K562 (cell line): ENCODE results near the gene ABHD12. TPM values are rescaled to one million over a fixed set of nuclear protein-coding genes. Genes with fewer than 3 reads are reported as not detected.

Experiments used
- ATAC-seq: fragments of 200-7000 bp; cut with Tn5 transposase; 3 replicates; pipeline ENCODE4 v1.9.1; 2020; ENCODE audit warnings: moderate library complexity
- BruUV-seq: library from RNA; stranded (reverse); fragments of 400-500 nt; replicated peaks from 2 replicates; lab custom pipeline; 2021; lab: Mats Ljungman, UMichigan
- CTCF ChIA-PET: fragments of 300-600 bp; formaldehyde crosslinking; extraction: SDS; loops from one replicate; lab custom pipeline; 2021; ENCODE audit warnings: low intra/inter-chr PET ratio; lab: Yijun Ruan, JAX
- POLR2A ChIA-PET: fragments of 300-600, 350-650 bp; sonication (Branson Sonifier 250); formaldehyde crosslinking; extraction: SDS; loops from one replicate; lab custom pipeline; 2021; ENCODE audit warnings: antibody characterized with exemption, inconsistent platforms; lab: Yijun Ruan, JAX
- DNase-seq, 4 experiments: peaks; one replicate each; pipeline versions ENCODE4 v3.0.0 to v3.0.0-alpha.2; 2011 to 2018; ENCODE audit warnings: low spot score in 3 of 4, mixed read lengths in 3 of 4; ENCODE audit errors: extremely low read depth in 1 of 4
- FAIRE-seq: peaks from 2 replicates; lab custom pipeline; 2011; peaks lifted over from hg19 to GRCh38; lab: Jason Lieb, UNC
- H2AFZ ChIP-seq: 2 replicates; pipeline ENCODE4 v1.6.0; 2011; ENCODE audit warnings: low read depth, low read length, control low read depth, inconsistent platforms
- H3K27ac ChIP-seq: fragments of 200-600 bp; 3 replicates; pipeline ENCODE4 v1.8.0; 2011; ENCODE audit warnings: low read depth, mild to moderate bottlenecking, control low read depth, inconsistent platforms, low read length, moderate library complexity, mixed read lengths; ENCODE audit errors: extremely low read depth
- H3K27me3 ChIP-seq, 2 experiments: fragments of 300-600 bp in 1 of 2; 2 replicates in 1 of 2; 3 replicates in 1 of 2; pipeline versions ENCODE4 v1.6.0 to v1.8.0; 2011; ENCODE audit warnings: inconsistent platforms in 2 of 2, low read length in 2 of 2, mild to moderate bottlenecking in 1 of 2, mixed read lengths in 1 of 2, moderate library complexity in 1 of 2; ENCODE audit not compliant: control insufficient read depth in 2 of 2, insufficient read depth in 2 of 2
- H3K36me3 ChIP-seq: fragments of 300-600 bp; 3 replicates; pipeline ENCODE4 v1.8.0; 2011; ENCODE audit warnings: mild to moderate bottlenecking, low read length, inconsistent platforms; ENCODE audit not compliant: control insufficient read depth, insufficient read depth
- H3K4me1 ChIP-seq, 2 experiments: fragments of 200-600 bp in 1 of 2; replicated peaks in 1 of 2; 2 replicates in 1 of 2; 3 replicates in 1 of 2; pipeline versions ENCODE4 v1.5.1 to v1.8.0; 2011; ENCODE audit warnings: inconsistent platforms in 2 of 2, low read length in 2 of 2, mild to moderate bottlenecking in 1 of 2, mixed read lengths in 1 of 2, moderate library complexity in 1 of 2; ENCODE audit not compliant: control insufficient read depth in 2 of 2, insufficient read depth in 2 of 2
- H3K4me2 ChIP-seq: 2 replicates; pipeline ENCODE4 v1.6.1; 2011; ENCODE audit warnings: low read length, control low read depth, inconsistent platforms, mixed read lengths; ENCODE audit not compliant: insufficient read depth
- H3K4me3 ChIP-seq: fragments of 200-600 bp; sonication (generic), shearing (Covaris generic); 2 replicates; pipeline ENCODE4 v1.5.1; 2016; ENCODE audit warnings: control low read depth, inconsistent platforms
- H3K79me2 ChIP-seq: fragments of 200-600 bp; 3 replicates; pipeline ENCODE4 v1.8.0; 2011; ENCODE audit warnings: low read length, inconsistent platforms; ENCODE audit not compliant: control insufficient read depth, insufficient read depth
- H3K9ac ChIP-seq, 2 experiments: 2 replicates each; pipeline versions ENCODE4 v1.6.0 to v1.6.1; 2011; ENCODE audit warnings: low read depth in 2 of 2, low read length in 2 of 2, control low read depth in 1 of 2, inconsistent platforms in 1 of 2, mild to moderate bottlenecking in 1 of 2, mixed read lengths in 1 of 2; ENCODE audit not compliant: insufficient read depth in 1 of 2
- H3K9me1 ChIP-seq: one replicate; pipeline ENCODE4 v1.6.0; 2011; ENCODE audit warnings: inconsistent platforms, mild to moderate bottlenecking, low read length, moderate library complexity; ENCODE audit not compliant: control insufficient read depth, insufficient read depth
- H3K9me3 ChIP-seq: replicated peaks from 2 replicates; pipeline ENCODE4 v1.5.1; 2011; ENCODE audit warnings: low read depth, low read length, inconsistent platforms; ENCODE audit not compliant: control insufficient read depth, insufficient read depth
- H4K20me1 ChIP-seq: replicated peaks from 2 replicates; pipeline ENCODE4 v1.6.1; 2011; ENCODE audit warnings: low read length, inconsistent platforms, mixed read lengths; ENCODE audit not compliant: control insufficient read depth, insufficient read depth
- GABPA ChIP-seq: fragments of 200-800 bp; sonication (Bioruptor generic); conservative IDR thresholded peaks from 2 replicates; pipeline ENCODE4 v1.6.1; 2016; ENCODE audit warnings: low read depth, missing genetic modification characterization, missing compliant biosample characterization
- HEY1 ChIP-seq: fragments of 250-450 bp; sonication (Bioruptor Pico); IDR thresholded peaks from 2 replicates; pipeline ENCODE4 v1.5.0; 2020; ENCODE audit warnings: mild to moderate bottlenecking, moderate library complexity, borderline replicate concordance
- SP2 ChIP-seq: IDR thresholded peaks from 2 replicates; pipeline ENCODE4 v1.6.1; 2011; ENCODE audit warnings: mild to moderate bottlenecking, low read depth, low read length, moderate library complexity; ENCODE audit not compliant: poor library complexity, severe bottlenecking; ENCODE audit errors: extremely low read depth
- ZNF133 ChIP-seq: fragments of 250-450 bp; sonication (Bioruptor Pico); IDR thresholded peaks from 2 replicates; pipeline ENCODE4 v1.4.0; 2020; ENCODE audit warnings: mild to moderate bottlenecking
- ZNF3 ChIP-seq: fragments of 250-450 bp; sonication (Bioruptor Pico); IDR thresholded peaks from 2 replicates; pipeline ENCODE4 v1.5.0; 2021; ENCODE audit warnings: mild to moderate bottlenecking, moderate library complexity
- WGBS: fragments of 100-300 bp; shearing (Covaris generic); methylation state at CpG from one replicate; pipeline ENCODE4 v1.1.6; 2016; ENCODE audit warnings: low coverage, mixed read lengths; ENCODE audit not compliant: insufficient coverage; ENCODE audit errors: missing lambda C conversion rate; 5-methylcytosine and 5-hydroxymethylcytosine counted together
- in situ Hi-C: fragments of 300-500 bp; cut with MboI; formaldehyde crosslinking; loops from 4 replicates; pipeline ENCODE4 v1.15.0; 2018; ENCODE audit warnings: inconsistent platforms, mixed read lengths
- intact Hi-C: fragments of 100-400 bp; cut with micrococcal nuclease; formaldehyde crosslinking; loops from 2 replicates; pipeline ENCODE4 v1.14.2; 2022
- polyA plus RNA-seq, 8 experiments: library from polyadenylated mRNA; depleted of rRNA in 4 of 8; stranded (reverse) in 5 of 8; unstranded in 3 of 8; fragments of >200 nt; fragmentation: Nextera tagmentation in 2 of 8; fragmentation: Illumina TruSeq in 1 of 8; extraction: Ambion mirVana in 2 of 8; extraction: Trizol in 1 of 8; gene quantifications; 2 replicates each; pipeline versions ENCODE4 v1.2.1 to v1.2.3, GENCODE V29; 2011 to 2014; ENCODE audit warnings: inconsistent platforms in 1 of 8, missing spikeins in 1 of 8
- total RNA-seq, 7 experiments: library from RNA; depleted of rRNA in 6 of 7; stranded (reverse); fragments of >200 nt in 6 of 7; fragmentation: Illumina TruSeq in 2 of 7; extraction: Trizol in 2 of 7; gene quantifications; 2 replicates each; pipeline versions ENCODE4 v1.2.1 to v1.2.3, GENCODE V29; 2011 to 2021; ENCODE audit warnings: low replicate concordance in 1 of 7
- TF ChIP-seq, protein P1 (sequence below): sonication (generic); formaldehyde crosslinking; IDR thresholded peaks from 2 replicates; pipeline ENCODE4 v1.8.0; 2023; ENCODE audit warnings: mild to moderate bottlenecking, missing genetic modification reagents

Gene ABHD12
- total and polyA plus RNA-seq, 9 of the 15 experiments (the other 6 are each of a cell fraction or from before 2014, with no cell fraction given), result 0.65 to 15.6 (median 9.1) TPM

DNA sequence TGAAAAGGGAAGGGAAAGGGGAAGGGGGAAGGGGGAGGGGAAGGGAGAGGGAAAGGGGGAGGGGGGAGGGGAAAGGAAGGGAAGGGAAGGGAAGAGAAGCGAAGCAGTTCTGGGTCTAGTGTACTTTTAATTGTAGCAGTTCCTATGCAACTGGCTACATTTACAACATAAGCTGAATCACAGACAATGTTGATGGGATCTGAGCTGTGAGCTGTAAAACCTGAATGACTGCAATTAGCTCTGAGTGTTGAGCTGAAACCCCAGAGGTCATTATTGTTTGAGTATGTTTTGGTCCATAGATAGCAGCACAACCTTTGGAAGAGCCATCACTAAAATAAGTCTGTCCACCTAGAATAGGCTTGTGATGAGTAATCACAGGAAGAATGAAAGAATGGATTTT is 7.2 kb upstream of the ABHD12 start:
- Histone ChIP-seq H3K9ac (no peak overlapping the region), H3K4me1 (no peaks in the 10 kb centered on the region; a peak in 1 of 5 replicates), H3K27me3 (no peaks in the 10 kb centered on the region), H2AFZ (no peak overlapping the region), H3K9me1 (no peaks in the 10 kb centered on the region), H4K20me1 (no peaks in the 10 kb centered on the region), H3K9me3 (no peaks in the 10 kb centered on the region), H3K27ac (no peak overlapping the region), H3K79me2 (no peaks in the 10 kb centered on the region), H3K36me3 (no peaks in the 10 kb centered on the region), H3K4me2 (no peak overlapping the region), H3K4me3 (no peak overlapping the region)
- intact Hi-C loops (loop anchor here (2.0 to 10.0 kb wide), 2 partner anchors 103 to 403 kb away; partner anchors contain the start of gene APMAP), in situ Hi-C loops (no loop called here)
- DNase-seq, result no peak
- POLR2A ChIA-PET, result interaction anchor here (1.5 to 1.6 kb wide), 2 partner anchors 10 kb away, joined by 4 to 10 read pairs; partner anchors contain the start of gene GINS1
- WGBS, result no CpG with 5 or more reads among the region's 1 CpG
- TF ChIP-seq GABPA (no peak), ZNF133 (no peak), SP2 (no peak), HEY1 (CRISPR knock-in tag) (no peak), ZNF3 (CRISPR knock-in tag) (no peak)
- TF ChIP-seq, protein P1, sequence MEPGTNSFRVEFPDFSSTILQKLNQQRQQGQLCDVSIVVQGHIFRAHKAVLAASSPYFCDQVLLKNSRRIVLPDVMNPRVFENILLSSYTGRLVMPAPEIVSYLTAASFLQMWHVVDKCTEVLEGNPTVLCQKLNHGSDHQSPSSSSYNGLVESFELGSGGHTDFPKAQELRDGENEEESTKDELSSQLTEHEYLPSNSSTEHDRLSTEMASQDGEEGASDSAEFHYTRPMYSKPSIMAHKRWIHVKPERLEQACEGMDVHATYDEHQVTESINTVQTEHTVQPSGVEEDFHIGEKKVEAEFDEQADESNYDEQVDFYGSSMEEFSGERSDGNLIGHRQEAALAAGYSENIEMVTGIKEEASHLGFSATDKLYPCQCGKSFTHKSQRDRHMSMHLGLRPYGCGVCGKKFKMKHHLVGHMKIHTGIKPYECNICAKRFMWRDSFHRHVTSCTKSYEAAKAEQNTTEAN, result no peak
- no peak for ATAC-seq
- BruUV-seq, result no TSS peak
- CTCF ChIA-PET, result interaction anchor here (1.8 kb wide), 1 partner anchor 61 kb away, joined by 7 read pairs; no protein-coding TSS in a partner anchor
- FAIRE-seq, result no peak
